HepG2 (cell line): Measurements from ENCODE around the gene C11orf16. TPM values are rescaled to one million over a fixed set of nuclear protein-coding genes. Genes with fewer than 3 reads are reported as not detected.

ENCODE experiments used
- BCLAF1 ChIP-seq: fragments of 450-650 bp; IDR thresholded peaks from 2 replicates; pipeline ENCODE4 v1.6.1; 2017; ENCODE audit warnings: mild to moderate bottlenecking
- GABPA ChIP-seq, 2 experiments: IDR thresholded peaks; 2 replicates each; pipeline ENCODE4 v1.6.1; 2011 to 2016; ENCODE audit warnings: low read depth in 2 of 2, low read length in 1 of 2, missing biosample characterization in 1 of 2, missing genetic modification characterization in 1 of 2
- GABPB1 ChIP-seq: IDR thresholded peaks from 2 replicates; pipeline ENCODE4 v1.6.1; 2016; ENCODE audit warnings: mild to moderate bottlenecking, missing genetic modification reagents, moderate library complexity, missing compliant biosample characterization
- HNRNPLL ChIP-seq: fragments of 200-400 bp; formaldehyde crosslinking; IDR thresholded peaks from 2 replicates; pipeline ENCODE4 v1.6.1; 2017; ENCODE audit warnings: mild to moderate bottlenecking, low read depth, low read length; ENCODE audit not compliant: poor library complexity, severe bottlenecking
- HOXA9 ChIP-seq: sonication (generic); formaldehyde crosslinking; IDR thresholded peaks from 2 replicates; pipeline ENCODE4 v1.8.1; 2022; ENCODE audit warnings: missing genetic modification reagents, mild to moderate bottlenecking, moderate library complexity, borderline replicate concordance
- KLF12 ChIP-seq: sonication (generic); formaldehyde crosslinking; IDR thresholded peaks from 2 replicates; pipeline ENCODE4 v1.4.0; 2020; ENCODE audit warnings: missing genetic modification reagents, borderline replicate concordance
- NR3C1 ChIP-seq: sonication (generic); formaldehyde crosslinking; IDR thresholded peaks from 2 replicates; pipeline ENCODE4 v1.4.0; 2020; ENCODE audit warnings: missing genetic modification reagents
- RCOR2 ChIP-seq: IDR thresholded peaks from 2 replicates; pipeline ENCODE4 v1.6.1; 2016; ENCODE audit warnings: missing biosample characterization, missing genetic modification reagents
- SALL1 ChIP-seq: sonication (generic); formaldehyde crosslinking; IDR thresholded peaks from 2 replicates; pipeline ENCODE4 v1.8.0; 2022; ENCODE audit warnings: mild to moderate bottlenecking, missing genetic modification reagents
- SATB2 ChIP-seq: sonication (generic); formaldehyde crosslinking; IDR thresholded peaks from 2 replicates; pipeline ENCODE4 v1.5.0; 2020; ENCODE audit warnings: missing genetic modification reagents
- TBL1XR1 ChIP-seq: fragments of 150-350 bp; IDR thresholded peaks from 2 replicates; pipeline ENCODE4 v1.6.1; 2014; ENCODE audit warnings: borderline replicate concordance, low read length; ENCODE audit not compliant: partially characterized antibody
- ZNF20 ChIP-seq: sonication (generic); formaldehyde crosslinking; IDR thresholded peaks from 2 replicates; pipeline ENCODE4 v1.4.0; 2020; ENCODE audit warnings: mild to moderate bottlenecking, moderate library complexity, missing genetic modification reagents
- ZNF30 ChIP-seq: sonication (generic); formaldehyde crosslinking; IDR thresholded peaks from 2 replicates; pipeline ENCODE4 v1.5.0; 2020; ENCODE audit warnings: mild to moderate bottlenecking, missing genetic modification reagents
- ZNF570 ChIP-seq: sonication (generic); formaldehyde crosslinking; IDR thresholded peaks from 2 replicates; pipeline ENCODE4 v1.4.0; 2020; ENCODE audit warnings: mild to moderate bottlenecking, missing genetic modification reagents, borderline replicate concordance
- ZNF577 ChIP-seq: sonication (generic); formaldehyde crosslinking; IDR thresholded peaks from 2 replicates; pipeline ENCODE4 v1.4.0; 2020; ENCODE audit warnings: mild to moderate bottlenecking, low read depth, missing genetic modification reagents, borderline replicate concordance
- ZNF687 ChIP-seq: sonication (generic); formaldehyde crosslinking; IDR thresholded peaks from 2 replicates; pipeline ENCODE4 v1.5.1; 2020; ENCODE audit warnings: mild to moderate bottlenecking, missing genetic modification reagents, moderate library complexity
- ZNF691 ChIP-seq: sonication (generic); formaldehyde crosslinking; IDR thresholded peaks from 2 replicates; pipeline ENCODE4 v1.4.0; 2020; ENCODE audit warnings: missing genetic modification reagents, low read depth, mild to moderate bottlenecking, borderline replicate concordance
- polyA plus RNA-seq, 8 experiments: library from polyadenylated mRNA; depleted of rRNA in 3 of 8; stranded (reverse) in 7 of 8; unstranded in 1 of 8; fragments of >200 nt; fragmentation: Illumina TruSeq in 4 of 8; extraction: Trizol in 4 of 8; gene quantifications; 2 replicates each; pipeline versions ENCODE4 v1.2.1 to v1.2.3, GENCODE V29; 2011 to 2016; ENCODE audit warnings: low read depth in 4 of 8, missing spikeins in 1 of 8, mixed read lengths in 1 of 8; ENCODE audit not compliant: insufficient read depth in 1 of 8
- total RNA-seq, 5 experiments: library from RNA; depleted of rRNA; stranded (reverse); fragments of >200 nt; fragmentation: Illumina TruSeq; extraction: Trizol; gene quantifications; 2 replicates each; pipeline ENCODE4 v1.2.3, GENCODE V29; 2016; ENCODE audit warnings: low read depth in 1 of 5

C11orf16 gene
- total and polyA plus RNA-seq, 2 of the 13 experiments (the other 11 are each of a cell fraction or from before 2014, with no cell fraction given), result not detected

- no peak for TF ChIP-seq ZNF570 (CRISPR knock-in tag)
- TF ChIP-seq SATB2 (CRISPR knock-in tag), result no peak
- no peak for TF ChIP-seq NR3C1 (CRISPR knock-in tag)
- no peak for TF ChIP-seq ZNF30 (CRISPR knock-in tag)
- no peak for TF ChIP-seq BCLAF1
- TF ChIP-seq ZNF20 (CRISPR knock-in tag), result no peak
- TF ChIP-seq HNRNPLL, result peak; percentile 51
- TF ChIP-seq TBL1XR1, result no peak
- 0 out of 2 replicates have a peak, but pooled peaks have one; percentile 29 for TF ChIP-seq KLF12 (CRISPR knock-in tag)
- TF ChIP-seq SALL1 (CRISPR knock-in tag), result 0 out of 2 replicates have a peak, but pooled peaks have one; percentile 16
- peak; percentile 48; the same call in 1 of the 2 replicates for TF ChIP-seq ZNF687 (CRISPR knock-in tag)
- TF ChIP-seq ZNF691 (CRISPR knock-in tag), result no peak
- TF ChIP-seq GABPA (IDR thresholded peaks at IDR 0.05; ENCODE audit: low read depth, low read length), result no peak
- TF ChIP-seq GABPA (CRISPR knock-in tag; IDR thresholded peaks at IDR 0.05; ENCODE audit: low read depth), result no peak
- peak; percentile 27; the same call in 1 of the 2 replicates for TF ChIP-seq GABPB1 (CRISPR knock-in tag)
- no peak for TF ChIP-seq HOXA9 (CRISPR knock-in tag)
- TF ChIP-seq ZNF577 (CRISPR knock-in tag), result no peak
- TF ChIP-seq RCOR2 (CRISPR knock-in tag), result no peak
These were observed 62.2 kb downstream of the C11orf16 start (continued) for GRCh38 chr11:8870411-8871170.
